H1 (cell line): ENCODE measurements around the gene PRICKLE1. TPM values are rescaled to one million over a fixed set of nuclear protein-coding genes. Genes with fewer than 3 reads are reported as not detected.

Experiments
- HDAC6 ChIP-seq: IDR thresholded peaks from one replicate; pipeline ENCODE4 v1.7.1; 2012; ENCODE audit warnings: low read depth, mild to moderate bottlenecking, inconsistent platforms, low read length, moderate library complexity
- KDM1A ChIP-seq: fragments of 200-600, 300-600 bp; sonication (generic); IDR thresholded peaks from 2 replicates; pipeline ENCODE4 v1.7.1; 2016; ENCODE audit warnings: mild to moderate bottlenecking, low read length, borderline replicate concordance
- KDM5A ChIP-seq: fragments of 200-600 bp; IDR thresholded peaks from 2 replicates; pipeline ENCODE4 v1.7.1; 2012; ENCODE audit warnings: mild to moderate bottlenecking, low read length, inconsistent platforms, mixed read lengths
- NRF1 ChIP-seq: IDR thresholded peaks from 2 replicates; pipeline ENCODE4 v1.6.1; 2011; ENCODE audit warnings: mild to moderate bottlenecking, low read depth, low read length, improper control_type of control experiment
- POLR2AphosphoS5 ChIP-seq: IDR thresholded peaks from 2 replicates; pipeline ENCODE4 v1.6.1; 2011; ENCODE audit warnings: low read depth, low read length
- RBBP5 ChIP-seq: IDR thresholded peaks from 2 replicates; pipeline ENCODE4 v1.7.1; 2012; ENCODE audit warnings: low read depth, mild to moderate bottlenecking, inconsistent platforms, low read length, moderate library complexity, borderline replicate concordance
- polyA plus RNA-seq, 7 experiments: library from polyadenylated mRNA; depleted of rRNA in 3 of 7; stranded (reverse) in 5 of 7; unstranded in 2 of 7; fragments of >200 nt in 5 of 7; fragments of 200-250 nt in 2 of 7; gene quantifications; 1 replicate in 5 of 7; 2 replicates in 1 of 7; 4 replicates in 1 of 7; pipeline versions ENCODE4 v1.2.1 to v1.2.3, GENCODE V29; 2011 to 2013; ENCODE audit warnings: missing spikeins in 2 of 7, mixed read lengths in 2 of 7
- total RNA-seq: library from RNA; stranded (reverse); fragmentation: NEBNext Ultra II Directional; extraction: Animal tissue kit (Norgen Biotek cat#: 25700); gene quantifications from 2 replicates; pipeline ENCODE4 v1.2.1, GENCODE V29; 2021
- TF ChIP-seq, protein P1 (sequence below), 3 experiments: IDR thresholded peaks; 1 replicate in 2 of 3; 2 replicates in 1 of 3; pipeline versions ENCODE4 v1.5.1 to v1.6.1; 2011; ENCODE audit warnings: low read length in 3 of 3, mild to moderate bottlenecking in 3 of 3, inconsistent platforms in 2 of 3, low read depth in 1 of 3, moderate library complexity in 1 of 3; ENCODE audit not compliant: insufficient read depth in 1 of 3; ENCODE audit errors: control extremely low read depth in 1 of 3

PRICKLE1 gene
- total and polyA plus RNA-seq, 2 of the 8 experiments (the other 6 are each of a cell fraction or from before 2014, with no cell fraction given): 14.0 to 22.4 TPM

DNA sequence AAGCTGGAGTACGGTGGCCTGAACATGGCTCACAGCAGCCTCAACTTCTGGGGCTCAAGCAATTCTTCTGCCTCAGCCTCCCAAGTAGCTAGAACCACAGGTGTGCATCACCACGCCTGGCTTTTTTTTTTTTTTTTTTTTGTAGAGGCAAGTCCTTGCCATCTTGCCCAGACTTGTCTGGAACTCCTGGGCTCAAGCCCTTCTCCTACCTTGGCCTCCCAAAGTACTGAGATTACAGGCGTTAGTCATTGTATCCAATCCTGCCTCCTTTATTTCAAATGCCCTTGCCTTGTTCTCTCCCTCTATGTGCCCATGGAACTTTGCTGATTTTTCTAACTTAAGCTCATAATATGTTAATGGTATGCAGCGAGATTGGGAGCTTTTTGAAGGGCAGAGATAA, 49.2 kb upstream of the PRICKLE1 start (continued):
- TF ChIP-seq, protein P1, sequence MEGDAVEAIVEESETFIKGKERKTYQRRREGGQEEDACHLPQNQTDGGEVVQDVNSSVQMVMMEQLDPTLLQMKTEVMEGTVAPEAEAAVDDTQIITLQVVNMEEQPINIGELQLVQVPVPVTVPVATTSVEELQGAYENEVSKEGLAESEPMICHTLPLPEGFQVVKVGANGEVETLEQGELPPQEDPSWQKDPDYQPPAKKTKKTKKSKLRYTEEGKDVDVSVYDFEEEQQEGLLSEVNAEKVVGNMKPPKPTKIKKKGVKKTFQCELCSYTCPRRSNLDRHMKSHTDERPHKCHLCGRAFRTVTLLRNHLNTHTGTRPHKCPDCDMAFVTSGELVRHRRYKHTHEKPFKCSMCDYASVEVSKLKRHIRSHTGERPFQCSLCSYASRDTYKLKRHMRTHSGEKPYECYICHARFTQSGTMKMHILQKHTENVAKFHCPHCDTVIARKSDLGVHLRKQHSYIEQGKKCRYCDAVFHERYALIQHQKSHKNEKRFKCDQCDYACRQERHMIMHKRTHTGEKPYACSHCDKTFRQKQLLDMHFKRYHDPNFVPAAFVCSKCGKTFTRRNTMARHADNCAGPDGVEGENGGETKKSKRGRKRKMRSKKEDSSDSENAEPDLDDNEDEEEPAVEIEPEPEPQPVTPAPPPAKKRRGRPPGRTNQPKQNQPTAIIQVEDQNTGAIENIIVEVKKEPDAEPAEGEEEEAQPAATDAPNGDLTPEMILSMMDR (IDR thresholded peaks at IDR 0.05; ENCODE audit: control extremely low read depth in 1 of 3, insufficient read depth in 1 of 3, low read depth in 1 of 3, low read length in 3 of 3): no peak
- TF ChIP-seq NRF1: no peak
- TF ChIP-seq POLR2AphosphoS5: no peak
- TF ChIP-seq RBBP5: no peak
- no peak for TF ChIP-seq HDAC6
- TF ChIP-seq KDM1A: no peak
- TF ChIP-seq KDM5A: no peak
